GM19467 (cell line): Measurements from ENCODE around the gene IHH.

Experiments
- ATAC-seq: cut with Tn5 transposase; IDR thresholded peaks from one replicate; pipeline ENCODE4 v1.9.1; 2021; ENCODE audit warnings: mild to moderate bottlenecking, moderate library complexity; ENCODE audit not compliant: unreplicated experiment

IHH gene

GRCh38 chr2:219076253-219076652, 15.5 kb upstream of the IHH start:
- ATAC-seq = no peak

GRCh38 chr2:219073413-219074129, 12.8 kb upstream of the IHH start:
- no peak for ATAC-seq

GRCh38 chr2:219072741-219073250, 12.1 kb upstream of the IHH start:
- ATAC-seq = no peak

- no peak for ATAC-seq
Observed at GRCh38 chr2:219071131-219071816, 10.6 kb upstream of the IHH start.

GRCh38 chr2:219065484-219065883, 4.8 kb upstream of the IHH start:
- ATAC-seq = no peak

GRCh38 chr2:219062081-219062480, 1.4 kb upstream of the IHH start:
- ATAC-seq = no peak

GRCh38 chr2:219059725-219060682, 717 bp downstream of the IHH start:
- ATAC-seq = no peak

GRCh38 chr2:219059375-219059724, 1.4 kb downstream of the IHH start:
- ATAC-seq = no peak

GRCh38 chr2:219058541-219059374, 2.0 kb downstream of the IHH start:
- no peak for ATAC-seq

- ATAC-seq = peak; percentile 77
Observed at GRCh38 chr2:219057709-219058540, 2.8 kb downstream of the IHH start.

GRCh38 chr2:219056896-219057708, 3.6 kb downstream of the IHH start:
- ATAC-seq = no peak

- ATAC-seq = no peak
Observed at GRCh38 chr2:219056176-219056895, 4.4 kb downstream of the IHH start.

- ATAC-seq = no peak
Observed at GRCh38 chr2:219054956-219055903, 5.5 kb downstream of the IHH start.

- no peak for ATAC-seq
Observed at GRCh38 chr2:219049282-219049681, 11.4 kb downstream of the IHH start.

- ATAC-seq = no peak
Observed at GRCh38 chr2:219045937-219046550, 14.7 kb downstream of the IHH start.

- no peak for ATAC-seq
Observed at GRCh38 chr2:219042750-219043149, 18.0 kb downstream of the IHH start.

- no peak for ATAC-seq
Observed at GRCh38 chr2:219042157-219042556, 18.6 kb downstream of the IHH start.
